GM12874 (cell line): ENCODE data around the gene ZBTB2.

Experiments used
- TF ChIP-seq, protein P1 (sequence below): IDR thresholded peaks from 2 replicates; pipeline ENCODE4 v1.5.1; 2011; ENCODE audit warnings: low read depth, mild to moderate bottlenecking, control low read depth, low read length, moderate library complexity; ENCODE audit not compliant: insufficient read depth

ZBTB2 gene, protein sequence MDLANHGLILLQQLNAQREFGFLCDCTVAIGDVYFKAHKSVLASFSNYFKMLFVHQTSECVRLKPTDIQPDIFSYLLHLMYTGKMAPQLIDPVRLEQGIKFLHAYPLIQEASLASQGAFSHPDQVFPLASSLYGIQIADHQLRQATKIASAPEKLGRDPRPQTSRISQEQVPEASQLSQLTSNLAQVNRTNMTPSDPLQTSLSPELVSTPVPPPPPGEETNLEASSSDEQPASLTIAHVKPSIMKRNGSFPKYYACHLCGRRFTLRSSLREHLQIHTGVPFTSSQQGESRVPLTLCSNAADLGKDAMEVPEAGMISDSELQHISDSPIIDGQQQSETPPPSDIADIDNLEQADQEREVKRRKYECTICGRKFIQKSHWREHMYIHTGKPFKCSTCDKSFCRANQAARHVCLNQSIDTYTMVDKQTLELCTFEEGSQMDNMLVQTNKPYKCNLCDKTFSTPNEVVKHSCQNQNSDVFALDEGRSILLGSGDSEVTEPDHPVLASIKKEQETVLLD

DNA sequence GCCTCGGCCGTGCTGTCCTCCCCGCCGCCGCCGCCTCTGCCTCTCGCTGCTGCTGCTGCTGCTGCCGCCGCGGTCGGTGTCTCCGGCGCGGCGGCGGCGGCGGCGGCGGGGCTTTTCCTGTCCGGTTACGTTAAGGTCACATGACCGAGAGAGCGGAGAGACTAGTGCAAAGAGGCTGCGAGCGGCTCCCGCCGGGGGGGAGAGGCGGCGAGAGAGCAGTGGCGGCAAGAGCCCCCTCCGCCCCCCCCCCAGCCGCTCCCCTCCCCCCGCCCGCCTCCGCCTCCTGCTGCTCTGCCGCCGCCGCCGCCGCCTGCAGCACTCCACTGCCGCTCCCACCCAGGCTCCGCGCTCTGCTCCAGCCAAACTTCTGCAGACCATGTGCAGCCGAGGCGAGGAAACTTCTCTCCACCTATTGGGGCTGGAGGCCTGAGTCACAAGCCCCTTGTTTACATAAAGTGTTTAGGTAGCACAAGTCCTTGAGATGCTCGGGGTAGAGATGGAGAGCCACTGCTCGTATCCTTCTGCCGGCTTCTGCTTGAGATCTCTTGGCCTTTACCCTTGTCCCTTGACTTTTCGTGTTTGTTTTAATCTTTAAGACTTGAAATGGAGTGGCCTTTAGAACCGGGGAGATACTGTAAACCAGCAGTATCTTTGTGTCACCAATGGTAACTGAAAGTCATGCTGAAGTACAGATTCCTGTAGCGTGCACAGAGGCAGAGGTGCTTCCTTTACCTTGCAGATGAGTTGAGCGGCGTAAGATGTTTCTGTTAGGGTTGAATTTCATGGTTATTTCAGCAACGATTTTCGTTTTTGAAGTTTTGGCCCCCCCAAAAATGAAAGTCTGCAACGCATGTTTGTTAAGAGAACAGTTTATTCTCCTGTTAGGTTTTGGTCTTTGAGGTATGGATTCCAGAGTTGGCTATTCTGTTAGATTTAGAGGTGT, at the start of gene ZBTB2:
Gene ZBTB2 (minus strand): TSS at position 89 of the 943 bp plus-strand sequence. CDS start 17,922 bp downstream, outside the sequence.
- TF ChIP-seq, protein P1, sequence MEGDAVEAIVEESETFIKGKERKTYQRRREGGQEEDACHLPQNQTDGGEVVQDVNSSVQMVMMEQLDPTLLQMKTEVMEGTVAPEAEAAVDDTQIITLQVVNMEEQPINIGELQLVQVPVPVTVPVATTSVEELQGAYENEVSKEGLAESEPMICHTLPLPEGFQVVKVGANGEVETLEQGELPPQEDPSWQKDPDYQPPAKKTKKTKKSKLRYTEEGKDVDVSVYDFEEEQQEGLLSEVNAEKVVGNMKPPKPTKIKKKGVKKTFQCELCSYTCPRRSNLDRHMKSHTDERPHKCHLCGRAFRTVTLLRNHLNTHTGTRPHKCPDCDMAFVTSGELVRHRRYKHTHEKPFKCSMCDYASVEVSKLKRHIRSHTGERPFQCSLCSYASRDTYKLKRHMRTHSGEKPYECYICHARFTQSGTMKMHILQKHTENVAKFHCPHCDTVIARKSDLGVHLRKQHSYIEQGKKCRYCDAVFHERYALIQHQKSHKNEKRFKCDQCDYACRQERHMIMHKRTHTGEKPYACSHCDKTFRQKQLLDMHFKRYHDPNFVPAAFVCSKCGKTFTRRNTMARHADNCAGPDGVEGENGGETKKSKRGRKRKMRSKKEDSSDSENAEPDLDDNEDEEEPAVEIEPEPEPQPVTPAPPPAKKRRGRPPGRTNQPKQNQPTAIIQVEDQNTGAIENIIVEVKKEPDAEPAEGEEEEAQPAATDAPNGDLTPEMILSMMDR, result no peak

DNA sequence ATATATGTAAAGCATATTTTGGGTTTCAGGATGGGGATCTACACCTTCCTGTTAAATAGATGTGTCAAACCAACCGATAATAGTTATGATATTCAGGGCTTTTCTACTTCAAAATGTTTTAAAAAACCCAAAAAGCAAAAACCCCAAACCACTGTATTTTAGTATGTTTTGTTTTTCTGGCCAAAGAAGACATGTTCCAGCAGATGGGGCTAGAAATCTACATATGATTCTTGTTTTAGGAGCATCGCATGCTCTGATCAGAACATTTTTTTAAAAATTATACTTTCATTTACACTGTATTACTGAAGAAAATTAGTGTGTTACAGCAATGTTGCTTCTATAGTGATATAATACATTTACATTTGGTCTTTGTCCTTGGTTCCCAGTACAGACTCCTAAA, 49.6 kb upstream of the ZBTB2 start:
- TF ChIP-seq, protein P1, result peak; percentile 14; the same call in 1 of the 2 replicates

DNA sequence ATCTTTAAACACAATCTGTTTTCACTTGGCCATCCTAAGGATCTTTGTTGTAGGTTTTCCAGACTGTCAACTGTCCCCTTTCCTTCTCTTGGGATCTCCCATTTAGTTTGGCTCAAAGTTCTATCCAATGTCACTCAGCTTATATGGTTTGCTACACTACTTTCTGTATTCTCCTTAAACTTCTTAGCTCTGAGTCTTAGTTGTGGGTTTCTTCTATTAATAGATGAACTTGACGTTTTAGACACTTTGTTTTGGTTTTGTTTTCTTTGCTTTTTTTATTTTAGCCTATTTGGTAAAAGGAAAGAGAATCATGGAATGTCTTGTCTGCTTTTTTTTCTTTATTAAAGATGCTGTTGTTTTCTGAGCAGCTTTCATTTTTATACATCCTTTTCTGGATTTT, 49.1 kb upstream of the ZBTB2 start:
- TF ChIP-seq, protein P1, result no peak

DNA sequence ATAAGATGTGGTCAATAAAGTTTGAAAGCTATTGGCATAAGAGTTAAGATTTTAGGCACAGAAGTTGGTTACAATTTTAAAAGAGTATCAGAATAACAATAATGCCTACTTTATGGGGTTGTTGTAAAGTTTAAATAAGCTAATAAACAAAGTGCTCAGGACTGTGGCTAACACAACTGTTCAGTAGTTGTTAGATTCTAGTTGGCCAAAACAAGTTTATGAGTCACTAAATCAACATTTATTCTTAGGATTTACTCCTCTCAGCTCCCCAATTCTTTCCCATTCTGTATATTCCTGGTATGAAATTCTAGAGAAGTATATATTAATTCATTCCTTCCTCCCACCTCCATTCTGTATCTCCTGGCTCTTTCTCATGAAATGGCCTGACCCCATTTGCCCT, 46.0 kb upstream of the ZBTB2 start:
- TF ChIP-seq, protein P1, result no peak

DNA sequence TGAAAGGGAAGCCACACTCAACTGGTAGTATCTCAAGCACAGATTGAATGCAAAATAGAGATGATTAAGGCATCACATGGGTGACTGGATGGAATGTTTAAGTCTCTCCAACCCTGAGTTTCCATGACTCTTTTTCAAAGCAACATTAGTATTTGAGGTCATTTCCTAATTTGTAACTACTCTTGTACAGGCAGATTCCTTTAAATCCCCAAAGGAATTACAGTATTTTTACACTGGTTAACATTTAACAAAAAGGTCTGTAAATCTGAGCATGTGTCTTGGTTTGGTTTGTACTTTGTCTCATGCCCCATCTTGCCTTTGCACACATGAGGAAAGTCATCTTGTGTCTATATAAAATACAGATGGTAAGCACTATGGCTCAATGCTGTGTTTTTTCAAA, 45.4 kb upstream of the ZBTB2 start:
- TF ChIP-seq, protein P1, result no peak

DNA sequence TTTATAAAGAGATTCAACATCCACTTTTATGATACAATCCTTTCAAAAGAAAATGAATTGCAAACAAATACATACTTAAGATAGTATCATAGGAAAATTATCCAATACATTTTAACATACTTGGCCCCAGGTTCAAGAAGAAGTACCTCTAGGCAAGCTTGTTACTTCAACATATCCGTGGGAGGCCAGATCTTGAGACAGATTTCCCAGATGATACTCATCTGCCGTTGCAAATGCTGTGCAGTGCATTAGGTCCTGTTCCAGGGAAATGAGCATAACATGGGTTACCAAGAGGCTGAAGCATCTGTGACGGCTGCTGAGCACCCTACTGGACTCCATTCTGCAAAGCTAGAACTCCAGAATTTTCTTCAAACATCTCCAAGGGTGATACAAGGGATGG, 44.9 kb upstream of the ZBTB2 start:
- TF ChIP-seq, protein P1, result no peak

DNA sequence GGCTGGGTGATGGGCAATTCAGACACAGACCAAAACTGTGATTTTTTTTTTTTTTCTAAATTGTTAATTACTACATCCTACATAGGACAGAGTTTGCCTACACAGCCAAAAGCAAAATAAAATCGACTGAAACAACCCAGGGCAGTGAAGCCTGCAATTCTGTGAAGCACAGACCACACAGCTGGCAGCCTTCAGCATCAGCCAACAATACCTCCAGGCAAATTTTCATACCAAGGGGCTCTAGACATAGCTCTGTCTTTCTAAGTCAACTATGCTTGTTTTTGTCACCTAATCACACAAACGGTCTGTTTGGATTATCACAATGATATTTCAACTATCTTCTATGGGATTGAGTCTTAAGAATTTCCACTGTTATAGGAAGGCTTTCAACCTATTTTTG, 43.0 kb upstream of the ZBTB2 start:
- TF ChIP-seq, protein P1, result no peak
